Neural cell (in vitro differentiated cells): ENCODE measurements around the gene SOX5. TPM values are rescaled to one million over a fixed set of nuclear protein-coding genes. Genes with fewer than 3 reads are reported as not detected.

ENCODE experiments used
- H2AFZ ChIP-seq: fragments of 200-600, 300-800 bp; sonication (generic), shearing (Covaris generic); 2 replicates; pipeline ENCODE4 v1.6.0; 2014; ENCODE audit warnings: low read depth, mild to moderate bottlenecking, antibody characterized with exemption, low read length, moderate library complexity
- H3F3A ChIP-seq: fragments of 200-600 bp; shearing (Covaris generic); 2 replicates; pipeline ENCODE4 v1.6.1; 2016; ENCODE audit warnings: mild to moderate bottlenecking, moderate library complexity, mixed read lengths, antibody characterized with exemption, low read length; ENCODE audit not compliant: insufficient read depth, poor library complexity, severe bottlenecking
- H3K27ac ChIP-seq: fragments of 200-600, 300-800 bp; sonication (generic), shearing (Covaris generic); 2 replicates; pipeline ENCODE4 v1.5.1; 2014; ENCODE audit warnings: mild to moderate bottlenecking, low read length, moderate library complexity
- H3K27me3 ChIP-seq: fragments of 300-800, 200-600 bp; sonication (generic), shearing (Covaris generic); 2 replicates; pipeline ENCODE4 v1.6.0; 2014; ENCODE audit warnings: mild to moderate bottlenecking, low read depth, low read length, moderate library complexity; ENCODE audit not compliant: insufficient read depth
- H3K36me3 ChIP-seq: fragments of 300-800, 200-600 bp; sonication (generic), shearing (Covaris generic); 2 replicates; pipeline ENCODE4 v1.5.1; 2014; ENCODE audit warnings: mild to moderate bottlenecking, antibody characterized with exemption, low read length, moderate library complexity; ENCODE audit not compliant: insufficient read depth
- H3K4me2 ChIP-seq: fragments of 300-800, 200-600 bp; sonication (generic), shearing (Covaris generic); 2 replicates; pipeline ENCODE4 v1.6.0; 2014; ENCODE audit warnings: mild to moderate bottlenecking, low read length
- H3K4me3 ChIP-seq: fragments of 300-800, 200-600 bp; sonication (generic), shearing (Covaris generic); 2 replicates; pipeline ENCODE4 v1.5.1; 2014; ENCODE audit warnings: mild to moderate bottlenecking, low read length, moderate library complexity
- H3K79me2 ChIP-seq: fragments of 200-600 bp; shearing (Covaris generic); replicated peaks from 2 replicates; pipeline ENCODE4 v1.6.0; 2014; ENCODE audit warnings: mild to moderate bottlenecking, low read length, moderate library complexity; ENCODE audit not compliant: insufficient read depth
- H3K9ac ChIP-seq: fragments of 300-800, 200-600 bp; sonication (generic), shearing (Covaris generic); 2 replicates; pipeline ENCODE4 v1.6.1; 2016; ENCODE audit warnings: mild to moderate bottlenecking, low read length, mixed read lengths
- H3K9me2 ChIP-seq: fragments of 200-600 bp; shearing (Covaris generic); 2 replicates; pipeline ENCODE4 v1.6.1; 2016; ENCODE audit warnings: mild to moderate bottlenecking, low read length, mixed read lengths; ENCODE audit not compliant: insufficient read depth
- H3K9me3 ChIP-seq: fragments of 200-600, 300-800 bp; sonication (generic), shearing (Covaris generic); 2 replicates; pipeline ENCODE4 v1.6.1; 2016; ENCODE audit warnings: mild to moderate bottlenecking, mixed run types, low read length, moderate library complexity, mixed read lengths
- H4K20me1 ChIP-seq: fragments of 200-600 bp; shearing (Covaris generic); 2 replicates; pipeline ENCODE4 v1.6.1; 2016; ENCODE audit warnings: mild to moderate bottlenecking, mixed run types; ENCODE audit not compliant: insufficient read depth
- EP300 ChIP-seq: fragments of 450-650 bp; conservative IDR thresholded peaks from 2 replicates; pipeline ENCODE4 v1.6.1; 2014; ENCODE audit warnings: antibody characterized with exemption, mild to moderate bottlenecking, moderate library complexity; ENCODE audit not compliant: poor library complexity, severe bottlenecking
- EZH2 ChIP-seq: fragments of 200-600, 300-800 bp; shearing (Covaris generic), sonication (generic); IDR thresholded peaks from 2 replicates; pipeline ENCODE4 v1.6.1; 2014; ENCODE audit warnings: antibody characterized with exemption, low read length, borderline replicate concordance, mild to moderate bottlenecking; ENCODE audit not compliant: insufficient read depth, poor library complexity, severe bottlenecking
- MXI1 ChIP-seq: fragments of 450-650 bp; conservative IDR thresholded peaks from 2 replicates; pipeline ENCODE4 v1.6.1; 2014; ENCODE audit warnings: antibody characterized with exemption, mild to moderate bottlenecking; ENCODE audit not compliant: poor library complexity, severe bottlenecking
- POLR2AphosphoS5 ChIP-seq: IDR thresholded peaks from 2 replicates; pipeline ENCODE4 v1.6.1; 2012
- RAD21 ChIP-seq: fragments of 450-650 bp; conservative IDR thresholded peaks from 2 replicates; pipeline ENCODE4 v1.6.1; 2014; ENCODE audit warnings: antibody characterized with exemption, mild to moderate bottlenecking, moderate library complexity
- SMC3 ChIP-seq: fragments of 450-650 bp; conservative IDR thresholded peaks from 2 replicates; pipeline ENCODE4 v1.6.1; 2014; ENCODE audit warnings: antibody characterized with exemption, mild to moderate bottlenecking, moderate library complexity; ENCODE audit not compliant: poor library complexity
- TAF1 ChIP-seq: IDR thresholded peaks from 2 replicates; pipeline ENCODE4 v1.6.1; 2012; ENCODE audit warnings: low read depth
- polyA plus RNA-seq: library from polyadenylated mRNA; depleted of rRNA; stranded (reverse); fragments of >200 nt; gene quantifications from 2 replicates; pipeline ENCODE4 v1.2.3, GENCODE V29; 2014
- TF ChIP-seq, protein P1 (sequence below): IDR thresholded peaks from 2 replicates; pipeline ENCODE4 v1.6.1; 2012; ENCODE audit warnings: borderline replicate concordance
- TF ChIP-seq, protein P2 (sequence below): fragments of 450-650 bp; IDR thresholded peaks from 2 replicates; pipeline ENCODE4 v1.5.1; 2014; ENCODE audit warnings: antibody characterized with exemption, mild to moderate bottlenecking, moderate library complexity; ENCODE audit not compliant: poor library complexity, severe bottlenecking

SOX5 gene
- polyA plus RNA-seq, 1 donor from 2014 or later: 1.8 TPM

DNA sequence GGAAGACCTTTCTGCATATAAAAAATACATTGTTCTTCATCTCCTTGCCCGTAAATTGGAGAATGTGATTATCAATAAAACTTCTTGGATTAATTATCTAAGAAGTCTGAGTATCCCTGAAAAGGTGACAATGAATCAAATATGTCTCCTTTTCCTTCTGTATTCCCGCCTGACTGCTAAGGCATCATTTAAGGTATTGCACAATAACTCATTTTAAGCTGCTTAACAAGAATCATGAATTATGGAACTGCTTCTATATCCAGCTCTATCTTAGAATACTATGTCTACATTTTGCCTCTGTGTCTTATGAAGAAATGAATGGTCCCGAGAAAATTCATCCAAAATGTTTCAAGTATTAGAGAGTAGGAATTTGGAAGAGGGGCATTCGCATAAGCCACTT, 294.4 kb downstream of the SOX5 start:
- H3K4me2 ChIP-seq: no peak overlapping the region
- H2AFZ ChIP-seq: no peak overlapping the region
- no peaks in the 10 kb centered on the region for H4K20me1 ChIP-seq
- TF ChIP-seq POLR2AphosphoS5 (no peak), EP300 (no peak), MXI1 (no peak)
- H3K9me3 ChIP-seq: no peaks in the 10 kb centered on the region
- H3K9me2 ChIP-seq: no peaks in the 10 kb centered on the region
- H3K4me3 ChIP-seq: no peak overlapping the region
- no peaks in the 10 kb centered on the region for H3K36me3 ChIP-seq
- peaks cover 4% of the 10 kb centered on the region for H3K79me2 ChIP-seq
- H3K27me3 ChIP-seq: no peaks in the 10 kb centered on the region
- no peaks in the 10 kb centered on the region for H3F3A ChIP-seq
- H3K27ac ChIP-seq: no peak overlapping the region
- H3K9ac ChIP-seq: no peak overlapping the region

DNA sequence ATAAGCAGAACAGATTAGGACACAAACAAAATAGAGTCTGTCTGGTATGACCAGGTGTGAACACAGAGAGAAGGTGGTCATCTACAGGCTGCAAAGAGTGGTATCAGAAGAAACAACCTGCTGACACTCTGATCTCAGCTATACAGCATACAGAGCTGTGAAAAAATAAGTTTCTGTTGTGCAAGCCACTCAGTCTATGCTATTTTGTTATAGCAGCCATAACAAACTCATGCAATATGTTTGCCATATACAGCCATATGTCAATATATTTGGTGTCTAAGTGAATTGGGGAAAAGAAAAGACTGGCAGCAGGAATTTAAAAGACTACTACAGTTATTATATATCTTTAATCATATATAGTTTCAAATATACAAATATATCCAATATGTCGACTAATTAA, 300.9 kb downstream of the SOX5 start:
- H3F3A ChIP-seq: no peaks in the 10 kb centered on the region
- no peaks in the 10 kb centered on the region for H3K9me3 ChIP-seq
- TF ChIP-seq MXI1 (no peak), EZH2 (no peak), EP300 (no peak), SMC3 (no peak), POLR2AphosphoS5 (no peak), RAD21 (no peak), TAF1 (no peak)
- TF ChIP-seq, protein P1, sequence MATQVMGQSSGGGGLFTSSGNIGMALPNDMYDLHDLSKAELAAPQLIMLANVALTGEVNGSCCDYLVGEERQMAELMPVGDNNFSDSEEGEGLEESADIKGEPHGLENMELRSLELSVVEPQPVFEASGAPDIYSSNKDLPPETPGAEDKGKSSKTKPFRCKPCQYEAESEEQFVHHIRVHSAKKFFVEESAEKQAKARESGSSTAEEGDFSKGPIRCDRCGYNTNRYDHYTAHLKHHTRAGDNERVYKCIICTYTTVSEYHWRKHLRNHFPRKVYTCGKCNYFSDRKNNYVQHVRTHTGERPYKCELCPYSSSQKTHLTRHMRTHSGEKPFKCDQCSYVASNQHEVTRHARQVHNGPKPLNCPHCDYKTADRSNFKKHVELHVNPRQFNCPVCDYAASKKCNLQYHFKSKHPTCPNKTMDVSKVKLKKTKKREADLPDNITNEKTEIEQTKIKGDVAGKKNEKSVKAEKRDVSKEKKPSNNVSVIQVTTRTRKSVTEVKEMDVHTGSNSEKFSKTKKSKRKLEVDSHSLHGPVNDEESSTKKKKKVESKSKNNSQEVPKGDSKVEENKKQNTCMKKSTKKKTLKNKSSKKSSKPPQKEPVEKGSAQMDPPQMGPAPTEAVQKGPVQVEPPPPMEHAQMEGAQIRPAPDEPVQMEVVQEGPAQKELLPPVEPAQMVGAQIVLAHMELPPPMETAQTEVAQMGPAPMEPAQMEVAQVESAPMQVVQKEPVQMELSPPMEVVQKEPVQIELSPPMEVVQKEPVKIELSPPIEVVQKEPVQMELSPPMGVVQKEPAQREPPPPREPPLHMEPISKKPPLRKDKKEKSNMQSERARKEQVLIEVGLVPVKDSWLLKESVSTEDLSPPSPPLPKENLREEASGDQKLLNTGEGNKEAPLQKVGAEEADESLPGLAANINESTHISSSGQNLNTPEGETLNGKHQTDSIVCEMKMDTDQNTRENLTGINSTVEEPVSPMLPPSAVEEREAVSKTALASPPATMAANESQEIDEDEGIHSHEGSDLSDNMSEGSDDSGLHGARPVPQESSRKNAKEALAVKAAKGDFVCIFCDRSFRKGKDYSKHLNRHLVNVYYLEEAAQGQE: no peak
- TF ChIP-seq, protein P2, sequence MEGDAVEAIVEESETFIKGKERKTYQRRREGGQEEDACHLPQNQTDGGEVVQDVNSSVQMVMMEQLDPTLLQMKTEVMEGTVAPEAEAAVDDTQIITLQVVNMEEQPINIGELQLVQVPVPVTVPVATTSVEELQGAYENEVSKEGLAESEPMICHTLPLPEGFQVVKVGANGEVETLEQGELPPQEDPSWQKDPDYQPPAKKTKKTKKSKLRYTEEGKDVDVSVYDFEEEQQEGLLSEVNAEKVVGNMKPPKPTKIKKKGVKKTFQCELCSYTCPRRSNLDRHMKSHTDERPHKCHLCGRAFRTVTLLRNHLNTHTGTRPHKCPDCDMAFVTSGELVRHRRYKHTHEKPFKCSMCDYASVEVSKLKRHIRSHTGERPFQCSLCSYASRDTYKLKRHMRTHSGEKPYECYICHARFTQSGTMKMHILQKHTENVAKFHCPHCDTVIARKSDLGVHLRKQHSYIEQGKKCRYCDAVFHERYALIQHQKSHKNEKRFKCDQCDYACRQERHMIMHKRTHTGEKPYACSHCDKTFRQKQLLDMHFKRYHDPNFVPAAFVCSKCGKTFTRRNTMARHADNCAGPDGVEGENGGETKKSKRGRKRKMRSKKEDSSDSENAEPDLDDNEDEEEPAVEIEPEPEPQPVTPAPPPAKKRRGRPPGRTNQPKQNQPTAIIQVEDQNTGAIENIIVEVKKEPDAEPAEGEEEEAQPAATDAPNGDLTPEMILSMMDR: no peak
- H4K20me1 ChIP-seq: no peaks in the 10 kb centered on the region
- no peaks in the 10 kb centered on the region for H3K27me3 ChIP-seq
- H3K4me3 ChIP-seq: no peak overlapping the region
- H3K9me2 ChIP-seq: no peaks in the 10 kb centered on the region
- H2AFZ ChIP-seq: no peak overlapping the region
- no peaks in the 10 kb centered on the region for H3K79me2 ChIP-seq
- H3K36me3 ChIP-seq: no peaks in the 10 kb centered on the region
- H3K27ac ChIP-seq: no peak overlapping the region
- no peak overlapping the region for H3K4me2 ChIP-seq
- H3K9ac ChIP-seq: no peak overlapping the region

DNA sequence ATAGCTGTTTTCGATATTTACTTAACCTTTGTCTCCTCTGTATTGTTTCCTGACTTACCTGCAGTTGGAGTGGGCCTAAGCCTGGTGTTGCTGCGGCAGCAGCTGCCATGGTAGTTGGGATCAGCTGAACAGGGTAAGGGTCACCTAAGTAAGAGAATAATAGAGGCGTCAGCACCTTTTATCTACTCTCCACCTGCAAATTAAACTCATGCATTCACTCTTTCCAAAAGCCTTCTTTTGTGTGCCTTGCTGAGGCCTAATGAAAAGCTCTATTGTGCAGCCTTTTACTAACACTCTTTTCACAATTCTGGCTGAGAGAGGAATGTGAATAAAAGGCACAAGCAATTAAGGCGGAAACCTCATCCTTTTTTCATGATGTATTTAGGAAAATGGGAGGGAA, 308.7 kb downstream of the SOX5 start:
- H3K36me3 ChIP-seq: no peaks in the 10 kb centered on the region
- TF ChIP-seq, protein P1: no peak
- TF ChIP-seq POLR2AphosphoS5: no peak
- no peak for TF ChIP-seq MXI1
- no peak for TF ChIP-seq RAD21
- TF ChIP-seq, protein P2: no peak
- TF ChIP-seq TAF1: no peak
- TF ChIP-seq EZH2: no peak
- no peak for TF ChIP-seq SMC3
- no peak for TF ChIP-seq EP300
- H3K4me3 ChIP-seq: no peak overlapping the region
- no peaks in the 10 kb centered on the region for H3K27me3 ChIP-seq
- no peak overlapping the region for H3K27ac ChIP-seq
- no peaks in the 10 kb centered on the region for H3F3A ChIP-seq
- H3K9ac ChIP-seq: no peak overlapping the region
- H3K79me2 ChIP-seq: no peaks in the 10 kb centered on the region
- no peaks in the 10 kb centered on the region for H4K20me1 ChIP-seq
- H3K4me2 ChIP-seq: no peak overlapping the region
- no peaks in the 10 kb centered on the region for H3K9me3 ChIP-seq
- no peaks in the 10 kb centered on the region for H3K9me2 ChIP-seq
- H2AFZ ChIP-seq: no peak overlapping the region
